ENCODE data around the gene CCDC150.

DNA sequence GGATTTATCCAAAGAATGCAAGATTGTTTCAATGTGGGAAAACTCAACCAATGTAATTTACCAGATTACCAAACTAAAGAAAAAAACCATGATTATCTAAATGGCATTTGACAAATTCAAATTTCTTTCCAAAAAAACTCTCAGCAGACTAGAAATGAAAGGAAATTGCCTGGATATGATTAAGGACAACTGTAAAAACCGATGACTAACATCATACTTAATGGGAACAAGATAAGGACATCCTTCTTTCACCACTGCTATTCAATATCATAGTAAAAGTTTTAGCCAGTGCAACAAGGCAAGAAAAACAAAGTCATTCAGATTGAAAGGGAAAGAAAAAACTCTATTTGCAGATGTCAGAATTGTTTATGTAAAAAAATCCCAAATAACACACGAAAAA is 4.4 kb upstream of the CCDC150 start:
- TF ChIP-seq POLR2A (IDR thresholded peaks at IDR 0.05; ENCODE audit: low read length) (no peak), GATA1 (IDR thresholded peaks at IDR 0.05; ENCODE audit: low read depth, low read length) (no peak)
